Breast epithelium (tissue), 3 donors: ENCODE data around the gene CAMTA1.

Experiments used
- CTCF ChIP-seq, 3 donors: fragments of 450-650 bp; IDR thresholded peaks; one replicate each; pipeline ENCODE4 v1.5.1; 2016 to 2017; ENCODE audit warnings: antibody characterized with exemption in 3 of 3, mild to moderate bottlenecking in 3 of 3, moderate library complexity in 3 of 3
- POLR2A ChIP-seq: fragments of 450-650 bp; IDR thresholded peaks from one replicate; pipeline ENCODE4 v1.6.1; 2016; ENCODE audit warnings: antibody characterized with exemption, mild to moderate bottlenecking, moderate library complexity
- POLR2AphosphoS5 ChIP-seq, 3 donors: sonication (generic); formaldehyde crosslinking; IDR thresholded peaks; one replicate each; pipeline ENCODE4 v1.6.1; 2017; ENCODE audit warnings: antibody characterized with exemption in 3 of 3

- TF ChIP-seq CTCF (IDR thresholded peaks at IDR 0.05) (no peak), POLR2A (no peak), POLR2AphosphoS5 (IDR thresholded peaks at IDR 0.05) (no peak)
Measured at GRCh38 chr1:7011826-7012225, 226.6 kb downstream of the CAMTA1 start.
